CD8-positive, alpha-beta memory T cell (primary cell): ENCODE data around the gene ELMOD1. TPM values are rescaled to one million over a fixed set of nuclear protein-coding genes. Genes with fewer than 3 reads are reported as not detected.

Source experiments
- CTCF ChIA-PET: fragments of 350-600 bp; sonication (Branson Sonifier 250); formaldehyde crosslinking; loops from one replicate; lab custom pipeline; 2021; ENCODE audit warnings: antibody characterized with exemption; lab: Charles Lee
- POLR2A ChIA-PET: fragments of 350-600 bp; sonication (Branson Sonifier 250); formaldehyde crosslinking; loops from one replicate; lab custom pipeline; 2021; ENCODE audit warnings: antibody characterized with exemption; lab: Charles Lee
- DNase-seq, 5 donors: peaks; one replicate each; pipeline versions ENCODE4 v3.0.0 to v3.0.0-alpha.2; 2020 to 2022; ENCODE audit warnings: mixed read lengths in 1 of 5
- H3K27ac ChIP-seq: one replicate; pipeline ENCODE4 v1.7.0; 2013; ENCODE audit warnings: low read depth, mild to moderate bottlenecking, low read length, moderate library complexity
- H3K27me3 ChIP-seq: 2 replicates; pipeline ENCODE4 v1.7.0; 2013; ENCODE audit warnings: low read length, mild to moderate bottlenecking; ENCODE audit not compliant: insufficient read depth, poor library complexity, severe bottlenecking
- H3K36me3 ChIP-seq: 2 replicates; pipeline ENCODE4 v1.7.0; 2013; ENCODE audit warnings: mild to moderate bottlenecking, low read length, moderate library complexity; ENCODE audit not compliant: insufficient read depth
- H3K4me1 ChIP-seq: 2 replicates; pipeline ENCODE4 v1.7.0; 2013; ENCODE audit warnings: mild to moderate bottlenecking, low read length, moderate library complexity; ENCODE audit not compliant: insufficient read depth
- H3K4me3 ChIP-seq: 2 replicates; pipeline ENCODE4 v1.7.0; 2013; ENCODE audit warnings: mild to moderate bottlenecking, low read length
- H3K9me3 ChIP-seq: 2 replicates; pipeline ENCODE4 v1.7.0; 2013; ENCODE audit warnings: mild to moderate bottlenecking, low read length
- H3K27ac Mint-ChIP-seq, 8 donors: one replicate each; pipeline ENCODE4 v1.8.0; 2020 to 2021; ENCODE audit warnings: mixed read lengths in 8 of 8, mild to moderate bottlenecking in 6 of 8, inconsistent platforms in 3 of 8, moderate library complexity in 3 of 8
- H3K27me3 Mint-ChIP-seq, 2 donors: one replicate each; pipeline ENCODE4 v1.8.0; 2020 to 2021; ENCODE audit warnings: mixed read lengths in 2 of 2, mild to moderate bottlenecking in 1 of 2, moderate library complexity in 1 of 2
- H3K36me3 Mint-ChIP-seq, 3 donors: one replicate each; pipeline ENCODE4 v1.8.0; 2020 to 2021; ENCODE audit warnings: mixed read lengths in 3 of 3, inconsistent platforms in 1 of 3, mild to moderate bottlenecking in 1 of 3
- H3K4me1 Mint-ChIP-seq, 3 donors: one replicate each; pipeline ENCODE4 v1.8.0; 2020 to 2021; ENCODE audit warnings: mixed read lengths in 3 of 3, inconsistent platforms in 1 of 3, mild to moderate bottlenecking in 1 of 3
- H3K4me3 Mint-ChIP-seq, 7 donors: one replicate each; pipeline ENCODE4 v1.8.0; 2020 to 2021; ENCODE audit warnings: mixed read lengths in 7 of 7, mild to moderate bottlenecking in 6 of 7, moderate library complexity in 4 of 7, inconsistent platforms in 2 of 7
- H3K9me3 Mint-ChIP-seq, 5 donors: one replicate each; pipeline ENCODE4 v1.8.0; 2020 to 2022; ENCODE audit warnings: mixed read lengths in 5 of 5, mild to moderate bottlenecking in 3 of 5, moderate library complexity in 2 of 5, inconsistent platforms in 1 of 5
- polyA plus RNA-seq: library from polyadenylated mRNA; unstranded; fragments of 300-500 nt; fragmentation: Illumina TruSeq; gene quantifications from one replicate; pipeline ENCODE4 v1.2.3, GENCODE V29; 2021
- total RNA-seq, 2 experiments: library from RNA; stranded (reverse); gene quantifications; one replicate each; pipeline ENCODE4 v1.2.3, GENCODE V29; 2021

Gene ELMOD1
- total and polyA plus RNA-seq, 3 experiments from 2014 or later = not detected

- no peaks in the 10 kb centered on the region for H3K4me1 Mint-ChIP-seq
- no peaks in the 10 kb centered on the region for H3K36me3 Mint-ChIP-seq
- H3K4me3 Mint-ChIP-seq = no peak overlapping the region
- H3K27ac Mint-ChIP-seq = no peak overlapping the region
- Histone ChIP-seq H3K36me3 (no peaks in the 10 kb centered on the region), H3K4me3 (no peak overlapping the region), H3K27ac (no peak overlapping the region), H3K27me3 (no peaks in the 10 kb centered on the region), H3K4me1 (no peaks in the 10 kb centered on the region), H3K9me3 (no peaks in the 10 kb centered on the region)
- no peaks in the 10 kb centered on the region for H3K9me3 Mint-ChIP-seq
- DNase-seq = no peak
- POLR2A ChIA-PET = no interaction called here
- CTCF ChIA-PET = interaction anchor here (0.6 kb wide), 1 partner anchor 17 kb away, joined by 4 read pairs; no protein-coding TSS in a partner anchor
- H3K27me3 Mint-ChIP-seq = peaks cover 2 to 14% of the 10 kb centered on the region in 2 donors
Observed at GRCh38 chr11:107682572-107682971, 91.6 kb downstream of the ELMOD1 start.

GRCh38 chr11:107683061-107683460, 92.1 kb downstream of the ELMOD1 start:
- Histone ChIP-seq H3K36me3 (no peaks in the 10 kb centered on the region), H3K9me3 (no peaks in the 10 kb centered on the region), H3K27ac (no peak overlapping the region), H3K4me1 (no peaks in the 10 kb centered on the region), H3K4me3 (no peak overlapping the region), H3K27me3 (no peaks in the 10 kb centered on the region)
- no peaks in the 10 kb centered on the region for H3K4me1 Mint-ChIP-seq
- no peak for DNase-seq
- H3K36me3 Mint-ChIP-seq = no peaks in the 10 kb centered on the region
- CTCF ChIA-PET = interaction anchor here (0.6 to 1.0 kb wide), 2 partner anchors 16 to 110 kb away, joined by 3 to 4 read pairs; no protein-coding TSS in a partner anchor
- no peak overlapping the region for H3K4me3 Mint-ChIP-seq
- POLR2A ChIA-PET = no interaction called here
- H3K9me3 Mint-ChIP-seq = no peaks in the 10 kb centered on the region
- H3K27ac Mint-ChIP-seq = no peak overlapping the region
- peaks cover 2 to 14% of the 10 kb centered on the region in 2 donors for H3K27me3 Mint-ChIP-seq

DNA sequence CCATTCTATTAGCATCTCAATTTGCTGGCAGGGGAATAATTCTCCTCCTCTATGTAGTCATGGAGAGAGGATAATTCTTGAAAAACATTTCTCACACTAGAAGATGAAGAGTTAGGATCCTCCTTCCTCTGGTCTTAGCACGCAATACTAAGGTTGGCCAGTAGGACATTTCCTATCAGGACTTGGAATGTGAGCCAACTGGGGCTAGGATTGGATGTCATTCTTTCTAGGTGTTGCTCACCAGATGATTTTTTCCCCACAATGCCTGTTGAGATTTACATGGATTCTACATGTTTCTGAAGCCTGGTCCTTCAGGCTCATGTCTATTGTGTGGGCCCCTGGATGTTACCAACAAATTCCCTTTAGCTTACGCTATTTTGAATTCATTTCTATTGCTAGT, 92.9 kb downstream of the ELMOD1 start:
- Mint-ChIP-seq H3K36me3 (no peaks in the 10 kb centered on the region), H3K9me3 (no peaks in the 10 kb centered on the region), H3K27me3 (peaks cover 2 to 10% of the 10 kb centered on the region in 2 donors), H3K4me3 (no peak overlapping the region), H3K27ac (no peak overlapping the region), H3K4me1 (no peaks in the 10 kb centered on the region)
- Histone ChIP-seq H3K27me3 (no peaks in the 10 kb centered on the region), H3K36me3 (no peaks in the 10 kb centered on the region), H3K9me3 (no peaks in the 10 kb centered on the region), H3K27ac (no peak overlapping the region), H3K4me1 (no peaks in the 10 kb centered on the region), H3K4me3 (no peak overlapping the region)
- no peak for DNase-seq
- ChIA-PET POLR2A (no interaction called here), CTCF (interaction anchor here (1.0 kb wide), 1 partner anchor 111 kb away, joined by 3 read pairs; no protein-coding TSS in a partner anchor)

- POLR2A ChIA-PET = no interaction called here
- H3K27ac ChIP-seq = no peak overlapping the region
Observed at GRCh38 chr11:107688322-107688918, 97.5 kb downstream of the ELMOD1 start.

DNA sequence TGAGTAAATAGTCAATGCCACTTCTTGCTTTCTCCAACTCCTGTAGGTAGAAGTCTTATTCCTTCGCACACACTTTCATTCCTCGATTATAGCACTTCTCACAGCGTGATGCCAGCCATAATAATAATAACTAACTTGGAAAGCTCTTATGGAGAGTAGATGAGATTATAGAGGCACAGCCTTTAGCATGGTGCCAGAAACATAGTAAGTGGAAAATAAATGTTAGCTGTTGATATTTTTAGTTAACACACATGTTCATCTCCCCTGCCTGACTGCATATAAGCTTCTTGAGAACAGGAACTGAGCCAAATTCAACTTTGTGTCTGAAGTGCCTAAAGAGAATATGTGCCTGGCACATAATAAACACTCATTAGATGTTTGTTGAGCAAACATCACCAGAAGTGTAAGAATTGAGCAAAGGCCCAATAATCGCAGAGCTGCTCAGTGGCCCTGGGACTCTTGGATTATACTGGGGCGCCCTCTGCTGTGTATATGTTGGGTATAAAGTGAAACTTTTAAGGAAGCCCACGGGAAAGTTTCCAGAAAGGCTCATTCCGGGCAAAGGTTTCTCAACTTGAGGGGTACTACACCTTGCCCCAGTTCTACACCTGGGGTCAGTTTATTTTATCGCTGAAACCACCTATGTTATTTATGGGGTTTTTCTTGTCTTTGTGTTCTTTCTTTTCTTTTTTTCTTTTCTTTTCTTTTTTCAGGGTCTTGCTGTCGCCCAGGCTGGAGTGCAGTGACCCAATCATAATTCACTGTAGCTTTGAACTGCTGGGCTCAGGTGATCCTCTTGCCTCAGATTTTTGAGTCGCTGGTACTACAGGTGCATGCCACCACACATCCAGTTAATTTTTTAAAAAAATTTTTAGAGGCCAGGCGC, 98.6 kb downstream of the ELMOD1 start:
- peak overlapping the region in 1 of 8 donors; percentile 36 for H3K27ac Mint-ChIP-seq
- H3K27me3 ChIP-seq = no peaks in the 10 kb centered on the region
- no peaks in the 10 kb centered on the region for H3K4me1 ChIP-seq
- no peaks in the 10 kb centered on the region for H3K36me3 ChIP-seq
- peaks cover 0 to 32% of the 10 kb centered on the region in 2 donors for H3K27me3 Mint-ChIP-seq
- ChIA-PET CTCF (interaction anchor here (0.6 to 1.9 kb wide), 12 partner anchors 14 to 166 kb away, joined by 3 to 15 read pairs (median 4); no protein-coding TSS in a partner anchor), POLR2A (no interaction called here)
- no peak overlapping the region for H3K27ac ChIP-seq
- no peaks in the 10 kb centered on the region for H3K9me3 ChIP-seq
- no peaks in the 10 kb centered on the region for H3K4me1 Mint-ChIP-seq
- peak; percentile 11 to 64 (median 26) for DNase-seq
- no peak overlapping the region for H3K4me3 ChIP-seq
- H3K4me3 Mint-ChIP-seq = no peak overlapping the region
- no peaks in the 10 kb centered on the region for H3K36me3 Mint-ChIP-seq
- peaks cover 0 to 2% (median 0%) of the 10 kb centered on the region in 5 donors for H3K9me3 Mint-ChIP-seq

More at GRCh38 chr11:107688322-107688918, 97.5 kb downstream of the ELMOD1 start:
- CTCF ChIA-PET = interaction anchor here (0.9 to 1.9 kb wide), 4 partner anchors 58 to 126 kb away, joined by 3 to 15 read pairs (median 6); no protein-coding TSS in a partner anchor
- Mint-ChIP-seq H3K9me3 (peaks cover 0 to 2% (median 0%) of the 10 kb centered on the region in 5 donors), H3K4me1 (no peaks in the 10 kb centered on the region), H3K27me3 (peaks cover 0 to 29% of the 10 kb centered on the region in 2 donors), H3K27ac (no peak overlapping the region), H3K4me3 (no peak overlapping the region), H3K36me3 (no peaks in the 10 kb centered on the region)
- Histone ChIP-seq H3K4me1 (no peaks in the 10 kb centered on the region), H3K36me3 (no peaks in the 10 kb centered on the region), H3K9me3 (no peaks in the 10 kb centered on the region), H3K27me3 (no peaks in the 10 kb centered on the region), H3K4me3 (no peak overlapping the region)
- DNase-seq = no peak

DNA sequence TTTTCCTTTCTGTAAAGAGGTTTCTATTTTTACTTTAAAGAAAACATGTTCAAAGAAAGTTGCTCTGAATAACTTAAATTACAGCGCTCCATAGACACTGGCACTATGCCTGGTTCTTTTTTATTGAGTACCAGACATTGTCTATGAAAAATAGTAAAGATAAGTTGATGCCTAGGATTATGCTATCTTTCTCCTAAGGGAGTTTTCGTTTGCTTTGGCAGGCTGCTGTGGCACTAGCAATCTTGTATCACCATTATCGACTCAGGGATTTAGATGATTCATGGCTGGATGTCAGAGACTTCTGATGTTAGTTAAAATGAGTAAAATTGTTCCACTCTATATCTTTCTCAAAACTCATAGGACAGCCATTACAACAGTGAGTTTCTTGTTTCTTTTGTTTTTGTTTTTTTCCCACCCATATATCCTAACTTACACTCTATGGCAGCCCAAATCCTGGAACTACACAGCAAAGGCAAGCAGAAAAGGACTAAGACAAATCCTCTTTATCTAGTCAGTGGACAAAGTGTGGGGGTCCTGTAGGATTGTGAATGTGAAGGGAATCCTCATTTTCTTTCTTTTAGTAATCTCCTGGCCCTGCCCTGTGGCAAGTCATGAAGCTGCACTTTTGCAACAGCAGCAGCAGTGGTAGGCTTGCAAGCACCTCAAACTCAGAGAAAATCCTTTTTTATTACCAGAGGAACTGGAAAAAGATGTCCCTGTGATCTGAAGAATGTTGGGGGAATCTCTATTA, 100.2 kb downstream of the ELMOD1 start:
- no peak for DNase-seq
- Mint-ChIP-seq H3K27me3 (peaks cover 0 to 33% of the 10 kb centered on the region in 2 donors), H3K9me3 (peaks cover 0 to 2% (median 0%) of the 10 kb centered on the region in 5 donors), H3K4me1 (no peaks in the 10 kb centered on the region), H3K36me3 (no peaks in the 10 kb centered on the region), H3K4me3 (no peak overlapping the region), H3K27ac (no peak overlapping the region)
- ChIA-PET CTCF (interaction anchor here (1.0 kb wide), 1 partner anchor 141 kb away, joined by 3 read pairs; no protein-coding TSS in a partner anchor), POLR2A (no interaction called here)
- H3K4me3 ChIP-seq = no peak overlapping the region
- H3K27ac ChIP-seq = no peak overlapping the region
- no peaks in the 10 kb centered on the region for H3K36me3 ChIP-seq
- H3K4me1 ChIP-seq = no peaks in the 10 kb centered on the region
- no peaks in the 10 kb centered on the region for H3K9me3 ChIP-seq
- no peaks in the 10 kb centered on the region for H3K27me3 ChIP-seq

- no peak overlapping the region for H3K27ac Mint-ChIP-seq
- POLR2A ChIA-PET = no interaction called here
Observed at GRCh38 chr11:107695446-107695845, 104.5 kb downstream of the ELMOD1 start.

More at GRCh38 chr11:107695446-107695845, 104.5 kb downstream of the ELMOD1 start:
- CTCF ChIA-PET = no interaction called here
- Histone ChIP-seq H3K27me3 (no peaks in the 10 kb centered on the region), H3K9me3 (no peaks in the 10 kb centered on the region), H3K4me1 (no peaks in the 10 kb centered on the region), H3K4me3 (no peak overlapping the region), H3K27ac (no peak overlapping the region), H3K36me3 (no peaks in the 10 kb centered on the region)
- H3K36me3 Mint-ChIP-seq = no peaks in the 10 kb centered on the region
- H3K9me3 Mint-ChIP-seq = peaks cover 0 to 2% (median 0%) of the 10 kb centered on the region in 5 donors
- no peaks in the 10 kb centered on the region for H3K4me1 Mint-ChIP-seq
- H3K27me3 Mint-ChIP-seq = peaks cover 2 to 52% of the 10 kb centered on the region in 2 donors
- H3K4me3 Mint-ChIP-seq = no peak overlapping the region
- DNase-seq = no peak
